RKO (cell line): ENCODE results near the gene OPN4.

Source experiments
- DNase-seq: peaks from one replicate; pipeline ENCODE4 v3.0.0-alpha.2; 2016; ENCODE audit warnings: low spot score

The OPN4 gene

DNA sequence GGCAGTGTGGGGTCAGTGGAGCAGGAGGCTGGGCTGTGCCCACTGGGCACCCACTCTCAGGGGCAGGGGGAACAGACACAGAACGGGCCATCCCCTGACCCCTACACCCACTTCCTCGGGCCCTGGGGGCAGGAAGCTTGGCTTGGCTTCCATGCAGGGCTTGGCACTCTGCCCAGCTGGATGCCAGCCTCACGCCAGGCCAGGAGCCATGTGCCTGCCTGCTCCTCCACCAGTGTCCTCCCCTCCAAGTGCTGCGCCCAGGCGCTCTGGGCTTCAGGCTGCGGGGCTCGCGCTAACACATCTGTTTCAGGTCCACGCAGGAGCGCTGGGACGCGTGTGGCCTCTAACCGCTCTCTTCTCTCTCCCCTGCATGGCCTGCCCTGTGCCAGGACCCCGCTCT is 26.7 kb downstream of the OPN4 start:
- DNase-seq, result no peak

DNA sequence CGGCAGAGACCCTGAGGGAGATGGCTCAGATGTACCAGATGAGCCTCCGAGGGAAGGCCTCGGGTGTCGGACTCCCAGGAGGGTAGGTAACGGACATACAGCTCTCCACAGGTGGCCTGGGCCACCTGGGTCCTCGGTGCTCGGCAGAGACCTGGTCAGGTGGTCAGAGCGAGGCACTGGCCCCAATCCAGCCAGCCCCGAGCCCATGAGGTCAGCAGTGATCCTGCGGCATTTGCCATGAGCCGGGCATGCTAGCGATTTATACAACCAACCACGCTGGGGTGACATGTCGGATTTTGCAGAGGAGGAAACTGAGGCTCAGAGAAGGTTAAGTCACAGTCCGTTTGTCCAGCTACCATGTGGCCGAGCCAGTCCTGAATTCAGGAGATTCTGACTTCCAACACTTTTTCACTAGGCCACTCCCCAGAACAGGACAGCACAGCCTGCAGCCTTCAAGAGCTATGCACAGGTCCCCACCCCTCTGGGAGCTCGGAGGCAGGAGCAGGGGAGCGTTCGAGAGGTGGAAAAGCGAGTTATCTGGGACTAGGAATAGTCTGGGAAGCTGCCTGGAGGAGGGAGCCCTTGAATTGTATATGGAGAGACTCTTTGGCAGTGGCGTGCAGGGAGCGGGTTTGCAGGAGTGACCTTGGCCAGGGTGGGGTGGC is 27.5 kb downstream of the OPN4 start:
- DNase-seq, result no peak

DNA sequence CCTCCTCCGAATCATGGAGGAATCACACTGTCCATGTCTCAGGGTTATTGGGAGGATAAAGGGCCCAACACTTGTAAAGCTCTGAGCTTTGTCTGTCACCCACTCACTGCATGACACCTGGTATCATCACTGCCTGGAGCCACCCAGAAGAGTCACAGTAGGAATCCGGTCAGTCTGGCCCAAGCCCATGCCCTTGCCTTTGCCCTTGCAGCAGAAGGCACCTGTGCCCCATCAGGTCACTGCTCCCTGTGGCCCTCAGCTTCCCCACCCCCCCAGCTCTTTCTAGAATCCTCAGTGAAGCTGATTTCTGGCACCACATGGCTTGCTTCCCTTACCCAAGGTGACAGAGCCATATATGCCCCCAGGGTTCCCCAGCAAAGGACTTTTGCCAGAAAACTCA is 28.3 kb downstream of the OPN4 start:
- DNase-seq, result no peak

DNA sequence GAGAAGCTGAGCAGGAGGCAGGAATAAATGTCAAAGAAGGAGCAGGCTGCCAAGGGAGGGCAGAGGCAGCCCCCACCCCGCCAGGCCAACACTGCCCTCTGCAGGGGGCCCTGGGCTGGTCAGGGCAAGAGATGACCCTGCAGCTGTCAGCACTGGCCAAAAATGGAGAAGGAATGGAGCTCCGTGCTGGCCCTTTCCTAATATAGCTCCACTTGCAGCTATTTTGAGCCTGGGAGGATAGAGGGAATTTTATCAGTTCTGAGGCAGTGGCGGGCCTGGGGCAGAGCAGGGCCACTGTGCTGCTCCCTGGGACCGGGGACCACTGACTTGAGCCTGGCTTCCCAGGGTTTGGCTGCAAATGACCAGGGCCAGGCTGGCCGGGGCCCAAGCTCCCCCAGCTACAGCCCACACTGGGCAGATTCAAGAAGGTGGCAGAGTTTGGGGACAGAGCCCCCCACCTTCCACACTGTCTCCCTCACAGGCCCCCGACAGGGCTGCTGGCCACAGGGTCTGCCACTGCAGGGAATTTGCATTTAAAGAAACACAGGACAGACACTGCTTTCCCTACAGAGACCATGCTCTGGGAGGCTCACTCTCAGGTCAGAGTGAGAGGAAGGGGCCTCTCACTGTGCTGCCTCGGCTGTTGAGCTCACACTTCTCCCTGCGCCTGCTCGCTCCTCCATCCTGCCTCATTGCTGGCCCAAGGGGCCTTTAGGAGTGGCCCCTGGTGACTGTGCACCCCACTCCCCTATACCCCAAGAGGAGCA is 30.2 kb downstream of the OPN4 start:
- no peak for DNase-seq

DNA sequence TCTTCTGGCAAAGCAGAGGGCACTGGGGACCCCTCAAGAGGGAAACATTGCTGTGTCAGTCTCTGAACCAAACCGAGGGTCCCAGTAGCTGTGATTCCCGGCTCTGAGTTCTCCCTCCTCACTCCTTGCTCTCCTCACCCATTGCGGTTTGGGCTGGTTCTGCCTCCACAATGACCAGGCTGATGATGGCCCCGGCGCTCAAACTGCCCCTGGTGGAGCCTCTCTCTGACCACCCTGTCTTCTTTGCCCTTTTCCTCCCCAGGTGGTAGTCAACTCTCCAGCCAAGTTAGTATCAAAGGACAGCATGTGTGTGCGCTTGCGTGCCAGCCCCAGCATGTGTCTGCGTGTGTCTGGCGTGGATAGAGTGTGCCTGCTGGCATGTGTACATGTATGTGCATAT is 31.1 kb downstream of the OPN4 start:
- no peak for DNase-seq

DNA sequence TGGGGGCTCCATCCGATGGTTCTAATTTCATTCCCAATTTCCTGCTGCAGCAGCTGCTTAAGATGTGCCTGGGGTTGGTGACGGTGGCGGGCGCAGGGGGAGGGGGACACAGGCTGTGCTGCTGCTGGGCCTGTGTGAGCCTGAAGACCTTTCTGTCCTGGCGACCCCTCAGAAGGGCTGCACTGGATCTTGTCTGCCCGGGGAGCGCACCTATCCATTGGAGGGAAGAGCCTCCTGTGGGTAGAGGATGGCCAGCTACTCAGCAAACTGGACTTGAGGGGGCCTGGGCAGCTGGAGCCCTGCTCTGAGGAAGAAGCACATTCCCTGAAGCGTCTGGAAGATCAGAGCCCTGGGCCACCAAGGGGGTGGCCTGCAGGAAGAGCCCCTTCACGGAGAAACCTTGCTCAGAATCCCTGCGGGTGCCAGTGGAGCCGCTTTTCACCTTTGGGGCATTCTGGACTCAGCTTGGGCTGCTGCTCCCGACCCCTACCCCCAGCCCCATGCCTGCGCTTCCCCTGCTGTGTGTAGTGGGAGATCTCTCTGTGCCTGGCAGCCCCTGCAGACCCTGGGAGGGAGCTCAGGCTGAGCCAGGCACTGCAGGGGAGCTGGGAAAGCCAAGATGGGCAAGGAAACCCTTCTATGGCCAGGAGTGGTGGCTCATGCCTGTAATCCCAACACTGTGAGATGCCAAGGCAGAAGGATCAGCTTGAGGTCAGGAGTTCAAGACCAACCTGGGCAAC is 31.7 kb downstream of the OPN4 start:
- DNase-seq, result no peak

DNA sequence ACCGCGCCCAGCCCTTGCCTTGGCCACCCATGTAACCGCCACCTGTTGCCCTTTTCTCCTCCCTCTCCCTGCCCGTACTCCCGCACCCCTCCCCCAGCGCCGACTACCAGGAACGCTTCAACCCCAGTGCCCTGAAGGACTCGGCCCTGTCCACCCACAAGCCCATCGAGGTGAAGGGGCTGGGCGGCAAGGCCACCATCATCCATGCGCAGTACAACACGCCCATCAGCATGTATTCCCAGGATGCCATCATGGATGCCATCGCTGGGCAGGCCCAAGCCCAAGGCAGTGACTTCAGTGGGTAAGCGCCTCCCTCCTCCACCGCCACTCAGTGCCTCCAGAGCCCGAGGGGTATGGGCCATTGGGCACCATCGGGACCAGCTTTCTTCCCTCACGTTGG is 32.6 kb downstream of the OPN4 start:
- no peak for DNase-seq

DNA sequence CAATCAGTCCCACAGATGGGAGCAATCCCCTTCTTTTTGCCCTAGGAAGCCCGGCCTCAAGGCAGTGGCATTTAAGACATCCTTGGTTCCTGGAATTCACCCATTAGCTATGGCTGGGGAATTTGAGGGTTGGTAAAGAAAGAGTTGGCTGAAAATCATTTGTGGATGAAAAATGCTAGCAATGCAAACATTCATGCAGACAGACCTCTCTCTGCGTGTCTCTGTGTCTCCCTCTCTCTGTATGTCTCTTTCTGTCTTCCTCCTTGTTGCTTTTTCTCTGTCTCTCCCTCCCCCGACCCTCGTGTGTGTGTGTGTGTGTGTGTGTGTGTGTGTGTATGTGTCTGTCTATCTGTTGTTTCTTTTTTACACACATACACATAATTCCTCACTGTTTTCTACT is 33.4 kb downstream of the OPN4 start:
- no peak for DNase-seq

DNA sequence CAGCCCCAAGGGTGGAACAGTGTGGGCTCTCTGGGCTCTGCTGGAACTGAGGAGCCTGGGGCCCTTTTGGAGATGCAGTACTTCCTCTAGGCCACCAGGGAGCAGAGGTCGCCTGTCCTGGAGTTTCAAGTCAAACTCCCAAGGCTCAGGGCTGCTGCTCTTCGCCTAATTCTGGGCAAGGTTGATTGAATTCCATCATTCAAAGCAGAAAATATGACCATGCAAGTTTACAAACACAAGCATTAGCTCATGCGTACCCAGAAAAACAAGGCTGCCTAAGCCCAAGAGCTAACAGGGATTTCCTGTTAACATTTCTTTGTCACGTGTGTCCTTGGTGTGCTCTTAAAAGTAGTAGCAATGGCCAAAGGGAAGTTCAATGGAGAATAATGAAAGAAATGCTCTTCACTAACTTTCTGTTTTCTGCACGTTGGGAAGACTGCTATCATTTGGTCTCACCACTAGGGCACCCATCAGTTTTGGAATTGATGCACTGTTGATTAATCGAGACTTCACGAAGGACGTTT is 34.1 kb downstream of the OPN4 start:
- DNase-seq, result peak; percentile 68

DNA sequence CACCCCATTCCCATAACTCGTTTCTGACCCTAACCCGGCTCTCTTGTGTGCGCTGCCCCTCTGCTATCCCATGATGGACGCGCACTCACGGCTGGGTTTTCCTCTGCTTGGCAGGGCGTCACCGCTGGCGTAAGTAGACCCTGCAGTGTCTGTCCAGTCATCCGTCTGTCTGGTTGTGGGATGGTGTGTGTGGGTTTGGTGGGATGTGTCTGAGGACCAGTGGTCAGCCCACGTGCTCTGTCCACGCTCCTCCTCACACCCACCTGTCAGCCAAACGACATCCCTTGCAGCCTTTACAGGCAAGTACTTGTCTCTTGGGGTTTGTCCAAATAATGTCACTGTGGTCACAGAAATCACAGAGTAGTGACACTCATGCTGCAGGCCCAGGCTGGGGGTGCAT is 34.8 kb downstream of the OPN4 start:
- no peak for DNase-seq

DNA sequence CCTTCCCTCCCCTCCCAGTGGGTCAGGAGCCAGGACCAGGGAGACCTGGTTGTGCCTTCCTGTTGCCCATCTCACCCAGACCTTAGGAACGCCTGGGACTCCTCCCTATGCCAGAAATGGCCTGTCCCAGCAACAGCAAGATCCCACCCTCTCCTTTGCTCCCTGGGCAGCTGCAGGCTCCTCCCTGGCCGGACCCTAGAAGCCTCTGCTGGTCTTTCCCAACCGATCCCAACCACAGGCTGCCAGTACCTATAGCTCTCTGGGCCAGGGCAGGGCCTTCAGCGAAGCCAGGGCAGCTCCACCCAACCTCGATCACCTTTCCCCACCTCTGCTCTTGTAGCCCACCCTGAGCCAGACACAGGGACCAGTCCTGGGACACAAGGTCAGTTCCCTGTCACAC is 35.9 kb downstream of the OPN4 start:
- no peak for DNase-seq

DNA sequence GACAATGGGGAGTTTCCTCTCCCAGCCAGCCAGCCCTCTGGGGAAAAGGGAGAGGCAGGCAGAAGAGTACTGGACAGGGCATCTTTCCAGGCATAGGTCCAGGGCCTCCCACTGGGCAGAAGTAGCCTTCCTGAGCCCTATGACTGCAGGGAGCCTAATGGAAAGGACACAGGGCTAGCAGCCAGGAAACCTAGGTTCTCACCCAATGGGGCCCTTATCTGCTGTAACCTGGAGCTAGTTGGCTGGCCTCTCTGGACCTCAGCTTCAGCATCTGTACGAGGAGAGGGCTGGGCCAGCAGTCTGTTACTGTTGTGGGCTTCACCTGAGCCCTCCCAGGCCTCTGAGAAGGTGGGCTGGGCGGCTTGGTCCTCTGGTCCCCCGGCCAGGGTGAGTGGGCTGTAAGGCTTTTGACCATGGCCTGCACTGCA is 36.3 kb downstream of the OPN4 start:
- DNase-seq, result no peak

DNA sequence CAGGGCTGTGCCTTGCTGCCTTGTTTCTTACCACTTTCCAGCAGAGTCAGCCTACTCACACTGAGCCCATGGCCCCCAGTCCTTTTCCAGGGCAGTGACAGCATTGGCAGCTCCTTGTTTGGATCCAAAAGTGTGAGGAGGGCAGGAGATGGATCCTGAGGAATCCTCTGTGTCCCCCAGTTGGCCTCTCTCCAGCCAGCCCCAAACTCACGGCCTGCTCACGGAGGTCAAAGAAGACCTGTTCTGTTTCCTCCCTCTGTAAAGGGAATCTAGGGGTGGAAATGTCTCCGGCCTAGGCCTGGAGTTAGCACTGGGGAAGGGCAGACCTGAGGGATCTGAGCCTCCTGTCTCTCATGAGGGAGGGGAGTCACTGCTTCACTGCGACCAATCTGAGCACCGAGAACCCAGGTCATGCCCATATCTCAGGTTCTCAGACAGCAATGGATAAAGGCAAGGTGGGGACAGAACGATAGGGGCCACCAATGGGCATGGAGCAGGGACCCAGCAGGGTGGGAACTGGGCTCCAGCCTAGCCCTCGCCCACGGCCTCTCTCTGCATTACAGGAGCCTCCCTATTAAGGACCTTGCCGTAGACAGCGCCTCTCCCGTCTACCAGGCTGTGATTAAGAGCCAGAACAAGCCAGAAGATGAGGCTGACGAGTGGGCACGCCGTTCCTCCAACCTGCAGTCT is 37.1 kb downstream of the OPN4 start:
- no peak for DNase-seq

DNA sequence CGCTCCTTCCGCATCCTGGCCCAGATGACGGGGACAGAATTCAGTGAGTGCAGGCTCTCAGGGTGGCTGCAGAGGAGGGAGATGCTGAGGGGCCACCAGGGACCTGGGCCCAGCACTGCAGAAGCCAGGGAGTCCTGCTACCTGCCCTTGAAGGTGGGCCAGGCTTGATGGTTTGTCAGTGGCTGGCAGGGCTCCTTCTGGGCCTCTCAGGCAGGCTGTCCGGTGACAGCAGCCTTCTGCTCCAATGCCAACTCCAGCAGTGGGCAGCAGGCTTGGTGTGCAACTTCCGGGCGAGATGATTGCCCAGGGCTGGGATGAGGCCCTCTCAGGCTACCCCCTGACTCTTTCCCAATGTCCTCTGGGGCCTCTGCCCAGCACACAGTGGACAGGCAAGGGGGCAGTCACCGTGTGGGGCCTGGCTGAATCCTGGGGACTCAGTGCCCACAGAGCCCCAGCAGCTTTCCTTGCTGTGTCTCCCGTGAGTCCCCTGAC is 37.7 kb downstream of the OPN4 start:
- no peak for DNase-seq

DNA sequence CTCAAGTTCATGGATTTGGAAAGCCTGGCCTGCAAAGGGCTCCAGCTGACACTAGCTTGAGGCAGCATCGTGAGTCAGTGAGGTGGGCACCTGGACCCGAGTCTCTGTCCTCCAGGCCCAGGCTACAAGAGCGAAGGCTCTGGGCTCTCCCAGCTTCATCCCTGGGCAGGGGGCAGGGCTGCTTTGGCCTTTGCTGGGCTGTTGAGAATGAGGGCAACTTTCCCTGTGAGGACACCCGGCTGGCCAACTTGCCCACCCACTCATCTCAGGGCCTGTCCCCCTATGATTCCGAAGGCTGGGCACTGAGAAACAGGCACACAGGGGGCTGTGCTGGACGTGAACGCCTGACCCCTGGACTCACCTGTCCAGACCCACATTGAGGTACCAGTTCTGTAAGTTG is 38.3 kb downstream of the OPN4 start:
- no peak for DNase-seq

DNA sequence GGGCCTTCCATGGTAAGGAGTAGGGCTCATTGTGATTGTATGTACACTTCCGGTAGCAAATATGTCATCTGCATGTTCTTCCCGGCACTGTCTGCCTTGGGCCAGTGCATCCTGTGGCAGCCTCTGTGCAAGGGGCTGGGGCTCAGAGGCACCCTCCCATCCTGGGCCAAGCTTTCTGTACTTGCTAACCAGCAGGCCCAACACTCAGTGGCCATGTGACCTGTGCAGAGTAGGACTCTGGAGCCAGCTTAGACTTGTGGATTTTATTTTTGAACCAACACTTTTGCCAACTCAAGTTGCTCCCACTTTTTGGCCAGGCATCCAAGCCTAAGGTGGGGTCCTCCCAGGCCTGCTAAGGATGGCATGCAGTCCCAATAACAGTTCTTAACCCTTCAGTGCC is 38.9 kb downstream of the OPN4 start:
- no peak for DNase-seq

DNA sequence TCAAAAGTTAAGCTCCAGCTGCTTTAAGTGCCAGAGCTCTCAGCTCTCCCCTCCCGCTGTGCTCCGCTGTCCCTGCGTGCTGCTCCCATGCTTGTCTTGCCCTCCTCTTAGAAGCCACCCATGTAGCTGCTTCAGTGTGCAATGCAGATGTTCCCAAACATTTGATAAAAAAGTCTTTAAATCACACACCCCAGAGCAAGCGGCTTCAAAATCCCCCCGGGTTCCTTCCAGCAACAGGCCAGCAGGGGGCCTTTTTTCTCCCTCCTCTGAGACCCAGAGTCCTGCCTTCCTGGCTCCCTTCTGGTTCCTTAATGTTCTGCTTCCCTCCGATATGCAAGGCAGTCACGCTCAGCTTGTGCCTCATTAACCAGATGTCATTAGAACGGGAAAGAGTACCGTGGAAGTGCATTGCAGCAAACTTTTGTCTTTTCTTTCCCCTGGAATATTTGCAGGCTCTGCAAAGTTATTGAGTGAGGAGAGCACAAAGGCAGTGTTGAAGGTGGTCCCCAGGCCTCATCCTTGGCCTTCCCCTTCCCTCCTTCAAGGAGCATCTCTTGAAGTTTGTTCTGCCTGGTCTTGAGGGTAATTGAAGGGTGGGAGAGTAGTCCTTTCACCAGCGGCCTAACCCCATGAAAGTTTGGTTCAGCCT is 39.5 kb downstream of the OPN4 start:
- peak; percentile 3 for DNase-seq

DNA sequence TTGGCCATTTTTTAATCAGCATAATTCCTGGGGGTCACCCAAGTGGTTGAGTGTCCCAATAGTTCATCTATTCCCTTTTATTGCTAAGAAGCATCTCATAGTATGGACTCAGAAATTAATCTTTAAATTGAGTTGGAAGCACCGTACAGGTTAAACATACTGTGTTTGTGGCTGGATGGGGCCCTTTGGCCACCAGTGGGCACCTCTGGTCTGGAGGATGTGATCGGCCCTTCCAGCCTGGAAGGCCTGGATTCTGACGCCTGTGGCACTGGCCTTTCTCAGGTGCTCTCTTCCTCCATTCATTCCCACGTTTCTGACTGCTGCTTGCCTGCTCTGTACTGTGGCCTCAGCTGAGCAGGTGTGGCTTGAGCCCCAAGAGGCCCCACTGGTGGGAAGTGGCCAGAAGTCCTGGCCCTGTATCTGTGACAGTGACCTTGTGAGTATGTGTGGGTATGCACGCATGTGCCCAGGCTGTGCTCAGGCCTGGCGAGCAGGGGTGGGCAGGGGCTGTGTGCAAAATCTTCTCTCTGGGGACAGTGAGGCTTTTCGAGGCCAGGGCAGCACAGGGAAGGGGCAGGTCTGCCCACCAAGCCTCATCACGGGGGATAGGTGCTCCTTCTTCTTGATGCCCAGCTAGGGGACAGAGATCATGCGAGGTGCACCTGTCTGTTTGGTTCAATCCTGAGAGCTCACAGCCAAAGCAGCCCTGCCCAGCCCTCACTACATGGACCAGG is 44.0 kb downstream of the OPN4 start:
- peak; percentile 12 for DNase-seq

DNA sequence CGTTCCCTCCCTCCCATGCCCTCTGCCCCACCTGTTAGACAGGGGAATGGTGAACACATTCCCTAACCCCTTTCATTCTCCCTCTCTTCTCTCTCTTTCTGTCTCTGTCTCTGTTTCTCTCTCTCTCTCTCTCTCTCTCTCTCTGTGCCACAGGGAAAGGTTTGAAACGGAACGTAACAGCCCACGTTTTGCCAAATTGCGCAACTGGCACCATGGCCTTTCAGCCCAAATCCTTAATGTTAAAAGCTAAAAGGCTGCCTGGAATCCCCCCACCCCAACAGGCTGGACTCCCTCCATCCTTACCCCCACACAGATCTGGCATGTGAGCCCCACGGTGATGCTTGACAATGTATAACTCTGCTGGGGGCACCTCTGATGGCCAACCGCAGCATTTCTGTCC is 44.8 kb downstream of the OPN4 start:
- DNase-seq, result no peak

DNA sequence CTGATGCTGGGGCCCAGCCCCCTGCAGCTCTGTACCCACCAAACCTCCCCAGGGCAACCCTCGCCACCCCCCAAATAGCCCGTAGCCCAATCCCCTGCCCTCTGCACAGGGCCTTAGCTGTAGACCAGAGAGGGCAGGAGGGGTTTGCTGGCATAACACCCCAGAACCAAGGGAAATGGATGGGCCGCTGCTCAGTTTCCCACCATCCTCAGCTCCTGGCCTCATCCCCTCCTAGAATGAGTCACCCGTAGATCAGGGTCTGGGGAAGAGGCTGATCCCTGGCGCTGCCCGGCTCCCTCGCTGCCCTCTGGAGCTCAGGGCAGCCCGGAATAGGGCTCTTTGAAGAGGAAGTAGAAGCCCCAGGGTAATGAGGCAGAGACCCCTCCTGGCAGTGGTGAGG is 45.2 kb downstream of the OPN4 start:
- DNase-seq, result no peak
